Activated T-helper 1 cell treated with anti-CD3 and anti-CD28 coated beads, Interleukin-12 subunit alpha, Interleukin-12 subunit beta, Interleukin-2, Interleukin-4 antibody, amounts not matched to agents 30 ng/mL and 10 ng/mL and 1 ng/mL, durations not matched to agents 14 hours and 24 hours and 36 hours (primary cell): ENCODE results near the gene SUSD3. TPM values are rescaled to one million over a fixed set of nuclear protein-coding genes. Genes with fewer than 3 reads are reported as not detected.

Experiments used
- DNase-seq: peaks from one replicate; pipeline ENCODE4 v3.0.0; 2021; ENCODE audit warnings: low spot score
- H3K27ac Mint-ChIP-seq: one replicate; pipeline ENCODE4 v1.8.0; 2021; ENCODE audit warnings: mild to moderate bottlenecking, mixed read lengths
- H3K27me3 Mint-ChIP-seq: one replicate; pipeline ENCODE4 v1.8.0; 2022; ENCODE audit warnings: mild to moderate bottlenecking, moderate library complexity, mixed read lengths; ENCODE audit not compliant: insufficient read depth
- H3K36me3 Mint-ChIP-seq: one replicate; pipeline ENCODE4 v1.8.0; 2021; ENCODE audit warnings: low read depth, mixed read lengths
- H3K4me1 Mint-ChIP-seq: one replicate; pipeline ENCODE4 v1.8.0; 2021; ENCODE audit warnings: low read depth, mixed read lengths
- H3K4me3 Mint-ChIP-seq: one replicate; pipeline ENCODE4 v1.8.0; 2021; ENCODE audit warnings: mild to moderate bottlenecking, moderate library complexity, mixed read lengths
- H3K9me3 Mint-ChIP-seq: one replicate; pipeline ENCODE4 v1.8.0; 2021; ENCODE audit warnings: mixed read lengths
- intact Hi-C: fragments of 100-400 bp; cut with micrococcal nuclease; formaldehyde crosslinking; loops from one replicate; pipeline ENCODE4 v1.15.1; 2024
- total RNA-seq: library from RNA; stranded (reverse); gene quantifications from 2 replicates; pipeline ENCODE4 v1.2.3, GENCODE V29; 2022

The SUSD3 gene
- total RNA-seq, 1 donor from 2014 or later: 31.7 TPM

GRCh38 chr9:93061260-93061751 is 2.8 kb downstream of the SUSD3 start:
- intact Hi-C loops: loop anchor here (5.0 kb wide), 1 partner anchor 86 kb away; no protein-coding TSS in a partner anchor
- Mint-ChIP-seq H3K4me3 (peak overlapping the region; percentile 91), H3K4me1 (peaks cover 79% of the 10 kb centered on the region), H3K27me3 (no peaks in the 10 kb centered on the region), H3K27ac (peak overlapping the region; percentile 94), H3K9me3 (no peaks in the 10 kb centered on the region), H3K36me3 (peaks cover 19% of the 10 kb centered on the region)
- DNase-seq: no peak

- Mint-ChIP-seq H3K4me3 (peak overlapping the region; percentile 91), H3K4me1 (peaks cover 80% of the 10 kb centered on the region), H3K27me3 (no peaks in the 10 kb centered on the region), H3K9me3 (no peaks in the 10 kb centered on the region), H3K27ac (peak overlapping the region; percentile 94), H3K36me3 (peaks cover 21% of the 10 kb centered on the region)
- intact Hi-C loops: loop anchor here (5.0 kb wide), 1 partner anchor 85 kb away; no protein-coding TSS in a partner anchor
- DNase-seq: no peak
Measured at GRCh38 chr9:93061791-93062763, 3.6 kb downstream of the SUSD3 start.

GRCh38 chr9:93064392-93065134 is 6.1 kb downstream of the SUSD3 start:
- DNase-seq: peak; percentile 91
- peak overlapping the region; percentile 96 for H3K27ac Mint-ChIP-seq
- no peaks in the 10 kb centered on the region for H3K27me3 Mint-ChIP-seq
- intact Hi-C loops: loop anchor here (1.0 to 5.0 kb wide), 10 partner anchors 19 to 299 kb away; partner anchors contain the start of gene NINJ1
- H3K9me3 Mint-ChIP-seq: no peaks in the 10 kb centered on the region
- H3K36me3 Mint-ChIP-seq: peaks cover 37% of the 10 kb centered on the region
- peaks cover 84% of the 10 kb centered on the region for H3K4me1 Mint-ChIP-seq
- H3K4me3 Mint-ChIP-seq: peak overlapping the region; percentile 91

GRCh38 chr9:93065135-93065720 is 6.7 kb downstream of the SUSD3 start:
- H3K27me3 Mint-ChIP-seq: no peaks in the 10 kb centered on the region
- intact Hi-C loops: loop anchor here (2.0 kb wide), 3 partner anchors 36 to 100 kb away; no protein-coding TSS in a partner anchor
- peaks cover 78% of the 10 kb centered on the region for H3K4me1 Mint-ChIP-seq
- H3K27ac Mint-ChIP-seq: peak overlapping the region; percentile 96
- peaks cover 37% of the 10 kb centered on the region for H3K36me3 Mint-ChIP-seq
- H3K4me3 Mint-ChIP-seq: peak overlapping the region; percentile 91
- no peak for DNase-seq
- no peaks in the 10 kb centered on the region for H3K9me3 Mint-ChIP-seq

- Mint-ChIP-seq H3K9me3 (no peaks in the 10 kb centered on the region), H3K4me1 (peaks cover 69% of the 10 kb centered on the region), H3K36me3 (peaks cover 40% of the 10 kb centered on the region), H3K4me3 (peak overlapping the region; percentile 59), H3K27ac (peak overlapping the region; percentile 84), H3K27me3 (no peaks in the 10 kb centered on the region)
- intact Hi-C loops: no loop called here
- no peak for DNase-seq
Measured at GRCh38 chr9:93066978-93067603, 8.6 kb downstream of the SUSD3 start.

GRCh38 chr9:93068956-93069355 is 10.5 kb downstream of the SUSD3 start:
- Mint-ChIP-seq H3K9me3 (no peaks in the 10 kb centered on the region), H3K36me3 (peaks cover 42% of the 10 kb centered on the region), H3K4me3 (no peak overlapping the region), H3K27me3 (no peaks in the 10 kb centered on the region), H3K4me1 (peaks cover 52% of the 10 kb centered on the region), H3K27ac (no peak overlapping the region)
- intact Hi-C loops: no loop called here
- no peak for DNase-seq

GRCh38 chr9:93071464-93071863 is 13.0 kb downstream of the SUSD3 start:
- no peak for DNase-seq
- Mint-ChIP-seq H3K4me1 (peaks cover 32% of the 10 kb centered on the region), H3K36me3 (peaks cover 35% of the 10 kb centered on the region), H3K27ac (peak overlapping the region; percentile 18), H3K9me3 (no peaks in the 10 kb centered on the region), H3K4me3 (no peak overlapping the region), H3K27me3 (no peaks in the 10 kb centered on the region)
- intact Hi-C loops: no loop called here

GRCh38 chr9:93072383-93072795 is 13.9 kb downstream of the SUSD3 start:
- DNase-seq: no peak
- Mint-ChIP-seq H3K9me3 (no peaks in the 10 kb centered on the region), H3K36me3 (peaks cover 37% of the 10 kb centered on the region), H3K27ac (no peak overlapping the region), H3K4me3 (no peak overlapping the region), H3K27me3 (no peaks in the 10 kb centered on the region), H3K4me1 (peaks cover 29% of the 10 kb centered on the region)
- intact Hi-C loops: no loop called here

- no peak for DNase-seq
- peaks cover 39% of the 10 kb centered on the region for H3K36me3 Mint-ChIP-seq
- H3K4me1 Mint-ChIP-seq: peaks cover 24% of the 10 kb centered on the region
- no peaks in the 10 kb centered on the region for H3K27me3 Mint-ChIP-seq
- H3K27ac Mint-ChIP-seq: no peak overlapping the region
- no peaks in the 10 kb centered on the region for H3K9me3 Mint-ChIP-seq
- intact Hi-C loops: no loop called here
- H3K4me3 Mint-ChIP-seq: no peak overlapping the region
Measured at GRCh38 chr9:93076101-93076791, 17.7 kb downstream of the SUSD3 start.

- Mint-ChIP-seq H3K9me3 (no peaks in the 10 kb centered on the region), H3K27ac (no peak overlapping the region), H3K4me3 (no peak overlapping the region), H3K36me3 (peaks cover 39% of the 10 kb centered on the region), H3K4me1 (peaks cover 25% of the 10 kb centered on the region), H3K27me3 (no peaks in the 10 kb centered on the region)
- DNase-seq: no peak
- intact Hi-C loops: no loop called here
Measured at GRCh38 chr9:93076792-93077128, 18.3 kb downstream of the SUSD3 start.

GRCh38 chr9:93077367-93077766 is 18.9 kb downstream of the SUSD3 start:
- H3K27me3 Mint-ChIP-seq: no peaks in the 10 kb centered on the region
- no peaks in the 10 kb centered on the region for H3K9me3 Mint-ChIP-seq
- peaks cover 28% of the 10 kb centered on the region for H3K4me1 Mint-ChIP-seq
- H3K4me3 Mint-ChIP-seq: no peak overlapping the region
- peak overlapping the region; percentile 57 for H3K27ac Mint-ChIP-seq
- intact Hi-C loops: no loop called here
- DNase-seq: no peak
- peaks cover 42% of the 10 kb centered on the region for H3K36me3 Mint-ChIP-seq

- Mint-ChIP-seq H3K4me1 (peaks cover 32% of the 10 kb centered on the region), H3K27ac (peak overlapping the region; percentile 57), H3K27me3 (no peaks in the 10 kb centered on the region), H3K4me3 (no peak overlapping the region), H3K36me3 (peaks cover 39% of the 10 kb centered on the region), H3K9me3 (no peaks in the 10 kb centered on the region)
- DNase-seq: no peak
- intact Hi-C loops: no loop called here
Measured at GRCh38 chr9:93077811-93078210, 19.3 kb downstream of the SUSD3 start.
